IPS DF 19.7 (cell line): ENCODE results near the gene GCGR.
A peak's percentile ranks its signal among the peaks of the same experiment; 100 is the strongest.

Experiments used
- DNase-seq: peaks from one replicate; pipeline ENCODE4 v3.0.0-alpha.2; 2013; ENCODE audit warnings: low read depth, low spot score

The GCGR gene

DNA sequence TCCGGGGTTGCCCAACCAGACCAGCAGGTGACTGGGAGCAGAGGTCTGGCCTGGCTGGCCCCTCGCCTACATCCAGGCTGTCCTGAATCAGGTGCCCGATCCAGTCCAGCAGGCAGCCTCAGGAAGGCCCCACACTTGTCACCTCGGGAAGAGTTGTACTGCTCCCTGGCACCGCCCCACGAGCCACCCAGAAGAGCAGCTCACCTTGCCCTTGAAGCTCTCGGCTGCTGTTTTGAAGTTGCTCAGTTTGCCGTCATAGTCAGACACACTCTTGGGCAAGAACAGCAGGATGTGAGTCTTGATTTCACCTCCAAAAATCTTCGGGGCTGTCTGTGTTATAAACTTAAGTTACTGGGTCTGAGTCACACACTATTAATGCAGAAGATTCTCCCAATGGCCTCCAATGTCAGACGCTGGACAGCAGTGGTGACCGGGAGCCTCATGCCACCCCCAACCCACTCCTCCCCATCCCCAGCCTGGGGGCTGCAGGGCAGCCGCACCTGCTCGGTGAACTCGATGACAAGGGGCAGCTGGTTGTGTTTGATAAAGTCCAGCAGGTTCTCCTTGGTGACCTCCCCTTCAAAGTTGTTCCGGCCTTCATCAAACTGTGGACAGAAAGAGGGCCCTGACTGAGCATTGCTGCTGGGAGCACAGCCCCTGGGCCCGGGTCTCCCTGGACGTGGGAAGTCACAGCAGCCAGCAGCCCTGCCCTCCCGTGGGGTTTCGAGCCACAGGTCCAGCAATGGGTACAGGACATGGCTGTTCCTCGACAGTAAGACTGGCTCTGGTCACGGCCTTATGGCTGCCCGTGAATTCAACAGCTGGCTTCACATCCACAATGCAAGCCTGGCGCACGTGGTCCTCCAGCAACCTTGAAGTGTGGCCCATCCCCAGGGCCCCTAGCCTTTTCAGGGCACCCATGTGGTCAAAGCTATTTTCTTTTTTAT, 43.1 kb downstream of the GCGR start:
- DNase-seq: no peak

DNA sequence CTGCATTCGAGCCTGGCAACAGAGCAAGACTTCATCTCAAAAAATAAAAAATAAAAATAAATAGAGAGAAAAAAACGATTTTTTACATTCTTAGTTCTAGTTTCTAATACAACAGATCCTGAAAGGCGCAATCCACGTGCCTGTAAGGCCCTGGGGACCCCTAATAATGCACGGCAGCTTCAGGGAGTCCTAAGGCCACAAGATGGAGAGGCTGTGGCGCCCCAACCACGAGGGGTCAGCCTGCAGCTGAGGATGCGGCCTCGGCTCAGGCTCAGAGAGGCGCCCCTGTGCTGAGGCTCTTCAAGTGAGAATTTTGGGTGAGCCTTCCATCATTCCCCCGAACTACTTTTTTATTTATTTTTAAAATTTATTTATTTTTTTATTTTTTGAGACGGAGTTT, 45.5 kb downstream of the GCGR start:
- DNase-seq: no peak

DNA sequence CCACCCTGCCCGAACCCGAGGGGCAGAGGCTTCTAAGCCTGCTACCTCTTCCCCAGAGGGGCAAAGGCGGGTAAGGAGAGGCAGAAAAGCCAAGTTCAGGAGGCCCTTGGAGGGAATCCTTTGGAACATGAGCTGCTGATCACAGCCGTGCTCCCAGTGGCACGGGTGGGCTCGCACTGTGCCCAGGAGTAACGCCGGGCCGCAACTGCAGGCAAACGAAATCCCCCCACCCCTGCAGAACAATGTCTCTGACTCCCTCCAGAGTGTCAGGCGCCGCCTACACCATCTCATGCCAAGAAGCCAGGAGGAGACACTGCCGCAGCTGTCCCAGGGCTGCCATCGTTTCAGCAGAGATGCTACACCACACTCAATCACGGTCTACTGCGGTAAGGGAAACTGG, 47.5 kb downstream of the GCGR start:
- DNase-seq: no peak

DNA sequence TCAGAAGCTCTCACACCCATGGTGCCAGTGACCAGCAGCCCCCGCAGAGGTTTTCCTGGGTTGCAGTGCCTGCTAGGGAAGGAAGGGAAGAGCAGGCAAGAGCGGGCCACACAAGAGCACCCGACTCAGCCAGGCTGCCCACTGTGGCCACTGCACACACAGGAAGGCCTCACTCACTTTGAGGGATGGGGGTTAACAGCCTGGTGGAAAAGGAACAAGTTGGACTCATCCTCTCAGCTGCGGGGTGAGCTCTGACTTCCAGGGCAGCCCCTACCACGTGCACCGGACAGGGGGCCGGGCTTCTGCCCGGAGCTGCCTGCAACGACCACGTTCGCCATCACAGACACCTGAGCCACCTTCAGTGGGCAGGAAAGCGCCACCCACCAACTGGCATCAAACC, 48.3 kb downstream of the GCGR start:
- DNase-seq: no peak

DNA sequence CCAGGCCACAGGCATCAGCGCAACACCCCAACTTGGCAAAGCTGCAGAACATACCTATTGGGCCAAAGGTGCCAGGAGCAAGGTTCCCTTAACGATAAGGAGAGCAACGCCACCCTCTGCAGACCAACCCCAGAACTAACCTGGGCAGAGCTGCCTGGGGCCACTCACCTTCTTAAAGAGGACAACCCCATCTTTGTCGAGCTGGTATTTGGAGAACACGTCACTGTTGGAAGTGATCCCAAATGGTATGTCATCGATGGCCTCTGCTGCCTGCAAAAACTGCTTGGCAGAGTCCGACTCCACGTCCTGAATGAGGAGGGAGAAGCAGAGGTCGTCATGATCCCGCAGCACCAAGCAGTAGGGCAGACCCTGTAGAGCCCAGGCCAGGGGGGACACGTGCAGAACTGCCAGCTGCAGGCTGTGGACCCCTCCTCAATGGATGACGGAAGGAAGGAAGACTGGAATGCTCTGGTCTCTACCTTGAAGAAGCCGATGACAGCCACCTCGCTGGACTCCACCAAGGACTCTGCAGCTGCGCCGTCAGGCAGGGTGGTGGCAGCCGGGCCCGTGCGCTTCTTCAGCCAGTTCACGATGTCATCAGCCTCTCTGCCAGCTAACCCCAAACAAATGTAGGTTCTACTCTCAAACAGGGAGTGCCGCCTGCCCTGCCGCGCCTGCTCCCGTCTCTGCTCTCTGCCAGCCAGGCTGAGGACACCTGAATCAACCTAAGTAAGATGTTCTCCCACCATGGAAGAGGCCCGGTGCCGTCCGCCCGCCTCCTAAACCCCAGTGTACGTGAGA, 51.2 kb downstream of the GCGR start:
- no peak for DNase-seq

DNA sequence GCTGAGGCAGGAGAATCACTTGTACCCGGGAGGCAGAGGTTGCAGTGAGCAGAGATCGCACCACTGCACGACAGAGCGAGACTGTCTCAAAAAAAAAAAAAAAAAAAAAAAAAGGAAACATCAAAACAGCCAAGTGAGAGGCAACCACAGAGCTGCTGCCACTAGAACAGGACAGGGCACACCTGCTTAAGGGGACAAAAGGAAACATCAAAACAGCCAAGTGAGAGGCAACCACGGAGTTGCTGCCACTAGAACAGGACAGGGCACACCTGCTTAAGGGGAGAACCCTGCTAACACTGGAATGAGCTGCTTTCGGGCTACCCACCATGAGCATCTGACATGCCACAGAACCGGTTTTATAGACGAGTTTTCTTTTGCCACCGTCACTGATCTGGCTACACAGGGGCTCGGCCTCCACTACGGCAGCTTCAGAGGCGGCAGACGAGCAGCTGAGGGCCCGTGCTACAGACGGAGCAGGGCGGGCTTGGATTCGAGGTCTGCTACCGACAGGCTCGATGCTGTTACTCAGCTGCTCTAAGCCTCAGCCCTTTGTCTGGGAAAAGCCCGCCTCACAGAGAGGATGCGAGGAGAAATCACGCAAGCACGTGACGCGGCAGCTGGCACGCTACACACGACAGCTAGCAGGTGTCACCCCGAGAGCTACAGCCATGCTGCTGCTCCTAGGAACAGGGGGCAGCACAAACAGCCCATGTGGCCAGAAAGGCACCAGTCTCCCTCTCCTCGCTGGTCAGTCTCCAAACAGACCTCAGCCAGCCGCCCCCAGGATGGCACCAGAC, 54.4 kb downstream of the GCGR start:
- no peak for DNase-seq

DNA sequence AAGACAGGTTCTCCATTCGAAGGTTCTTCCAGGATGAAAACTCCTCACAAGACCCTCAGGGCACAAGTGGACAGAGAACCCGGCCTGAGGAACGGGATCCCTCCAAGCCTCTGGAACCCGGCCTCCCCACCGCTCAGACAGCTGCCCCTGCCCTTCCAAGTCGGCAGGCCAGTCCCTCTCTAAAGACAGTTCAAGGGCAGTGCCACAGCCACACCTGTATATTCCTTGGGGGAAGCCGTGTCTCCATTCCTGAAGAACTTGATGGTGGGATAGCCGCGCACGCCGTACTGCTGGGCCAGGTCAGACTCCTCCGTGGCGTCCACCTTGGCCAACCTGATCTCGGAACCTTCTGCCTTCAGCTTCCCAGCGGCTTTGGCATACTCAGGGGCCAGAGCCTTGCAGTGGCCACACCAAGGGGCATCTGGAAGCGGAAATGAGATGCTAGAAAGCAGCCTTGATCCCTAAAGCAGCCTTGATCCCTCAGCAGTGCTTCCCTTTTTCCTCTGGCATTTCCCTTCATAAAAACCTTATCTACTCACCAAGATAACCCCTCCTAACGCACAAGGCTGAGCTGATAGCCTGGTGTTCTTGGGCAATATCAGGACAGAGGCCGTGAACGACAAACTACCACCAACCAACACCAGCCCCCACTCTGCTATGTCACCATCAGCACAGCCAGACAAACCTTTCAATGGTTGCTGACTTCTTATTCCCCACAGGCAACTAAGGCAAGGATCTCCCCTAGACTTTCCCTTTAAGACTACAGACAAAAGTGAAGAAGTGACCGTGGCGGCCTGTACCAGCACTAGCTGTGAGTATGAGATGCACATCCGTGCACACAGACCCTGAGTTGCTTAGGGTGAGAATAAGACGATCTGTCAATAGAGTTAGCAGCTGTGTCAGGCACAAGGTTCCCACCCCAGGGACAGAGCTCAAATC, 55.3 kb downstream of the GCGR start:
- DNase-seq: no peak

DNA sequence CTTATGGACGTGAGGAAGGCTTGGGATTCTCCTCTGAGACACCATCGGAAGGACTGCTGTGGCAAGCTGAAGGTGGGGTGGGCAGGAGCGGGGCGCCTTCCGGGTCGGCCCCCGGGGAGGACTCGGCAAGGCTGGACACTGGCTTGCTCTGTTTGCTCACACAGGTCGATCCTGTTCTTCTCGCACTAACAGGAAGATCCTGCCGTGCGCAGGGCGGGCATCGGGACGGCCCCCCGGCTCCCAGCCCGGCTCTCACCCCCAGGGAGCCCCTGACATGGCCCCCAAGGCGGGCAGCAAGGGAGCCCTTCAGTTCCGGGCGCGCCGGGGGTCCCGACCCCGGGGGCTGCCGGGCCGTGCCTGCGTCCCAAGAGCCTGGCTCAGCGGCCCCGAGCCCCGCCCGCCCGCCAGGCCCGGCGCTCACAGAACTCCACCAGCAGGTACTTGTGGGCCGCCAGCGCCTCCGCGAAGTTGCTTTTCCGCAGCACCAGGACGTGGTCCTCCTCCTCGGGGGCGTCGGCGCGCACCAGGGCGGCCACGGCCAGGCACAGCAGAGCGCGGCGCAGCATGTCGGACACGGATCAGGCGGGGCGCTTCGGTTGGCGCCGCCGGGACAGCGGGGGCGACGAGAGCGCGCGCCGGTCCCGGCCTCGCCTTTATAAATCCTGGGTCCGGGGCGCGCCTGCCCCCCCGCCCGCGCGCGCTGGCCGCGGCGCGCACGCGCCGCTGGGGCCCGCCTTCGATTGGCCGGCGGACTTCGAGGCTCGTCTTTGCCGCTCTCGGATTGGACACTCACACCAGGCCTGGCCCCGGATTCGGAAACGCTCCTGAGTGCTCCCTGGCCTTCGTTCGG, 56.2 kb downstream of the GCGR start, which contains the start of gene P4HB:
Gene P4HB, minus strand, starts transcription at position 630 of the 850 bp plus-strand sequence. Its CDS starts 64 bp downstream, at position 566.
- no peak for DNase-seq

DNA sequence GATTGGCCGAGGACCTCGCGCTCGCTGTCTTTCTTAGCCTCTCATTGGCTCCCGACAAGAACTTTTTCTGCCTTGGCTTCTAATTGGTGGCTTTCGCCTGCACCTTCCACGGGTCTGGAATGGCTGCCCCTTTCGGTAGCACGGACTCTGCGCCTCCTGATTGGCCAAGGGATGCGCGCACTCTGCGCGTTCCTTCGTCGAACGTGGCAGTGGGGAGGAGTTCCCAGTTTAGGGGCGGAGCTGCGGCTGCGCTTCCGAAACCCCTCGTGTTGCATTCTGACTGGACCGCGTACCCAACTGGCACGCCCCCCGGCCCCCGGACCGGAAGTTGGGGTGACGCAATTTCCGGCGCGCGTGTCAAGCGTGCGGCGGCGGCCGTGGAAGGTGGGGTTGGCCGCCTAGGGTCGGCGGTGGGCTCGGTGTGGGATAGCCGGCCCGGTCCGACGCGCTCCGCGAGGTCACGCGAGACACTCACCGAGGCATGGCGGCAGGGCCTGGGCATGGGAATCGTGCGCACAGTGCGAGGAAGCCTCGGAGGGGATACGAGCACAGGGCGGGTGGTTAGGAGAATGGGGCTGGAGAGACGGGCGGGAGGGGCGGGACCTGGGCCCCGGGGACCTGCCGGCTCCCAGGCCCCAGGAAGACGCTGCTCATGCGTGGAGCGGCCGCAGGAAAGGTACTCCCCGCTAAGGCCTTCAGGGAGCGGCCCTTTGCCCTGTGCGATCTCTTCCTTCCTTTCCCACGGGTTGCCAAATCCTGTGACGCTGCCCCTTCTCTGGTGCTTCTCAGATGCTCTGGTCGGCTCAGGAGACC, 57.0 kb downstream of the GCGR start:
- DNase-seq: peak; percentile 100

DNA sequence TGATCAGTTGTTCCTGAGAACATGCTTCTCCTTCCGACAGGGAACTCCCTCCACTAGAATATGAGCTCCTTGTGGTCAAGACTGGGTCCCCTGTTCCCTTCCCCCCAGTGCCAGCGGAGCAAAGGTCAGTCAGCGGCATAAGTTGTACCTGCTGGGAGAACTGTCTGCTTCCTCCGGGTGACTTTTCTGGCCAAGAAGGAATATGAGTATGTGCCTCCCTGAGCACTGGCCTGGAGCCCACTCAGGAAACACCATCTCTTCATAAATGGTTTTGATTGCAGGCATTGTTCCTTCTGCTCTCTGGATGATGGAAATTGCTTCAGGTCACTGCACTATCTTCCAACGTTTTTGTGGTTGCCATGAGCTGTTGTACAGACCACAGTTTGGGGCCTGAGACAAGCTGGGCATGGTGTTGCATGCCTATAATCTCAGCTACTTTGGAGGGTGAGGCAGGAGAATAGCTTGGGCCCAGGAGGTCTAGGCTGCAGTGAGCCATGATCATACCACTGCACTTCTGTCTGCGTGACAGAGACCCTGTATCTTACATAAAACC, 59.2 kb downstream of the GCGR start:
- no peak for DNase-seq
